ENCODE results near the gene CCND3.

CCND3 gene

GRCh38 chr6:41941280-41942066, at the start of gene CCND3:
TSS of gene CCND3 (minus strand) at chr6:41941808. CDS start at chr6:41941649, 159 bp downstream.
- DNase-seq (ENCODE audit: low read depth) = peak; percentile 62

DNA sequence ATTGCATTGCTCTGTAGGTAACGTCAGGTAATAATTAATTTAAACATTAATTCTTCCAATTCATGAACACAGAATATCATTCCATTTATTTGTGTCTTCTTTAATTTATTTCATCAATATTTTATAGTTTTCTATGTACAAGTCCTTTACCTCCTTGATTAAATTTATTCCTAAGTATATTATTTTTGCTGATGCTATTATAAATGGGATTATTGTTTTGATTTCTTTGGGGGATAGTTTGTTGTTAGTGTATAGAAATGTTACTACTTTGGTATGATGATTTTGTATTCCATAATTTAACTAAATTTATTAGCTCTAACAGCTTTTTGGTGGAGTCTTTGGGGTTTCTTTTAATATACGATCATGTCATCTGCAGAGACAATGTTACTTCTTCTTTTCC, 44.7 kb upstream of the CCND3 start:
- DNase-seq (ENCODE audit: low read depth) = no peak

DNA sequence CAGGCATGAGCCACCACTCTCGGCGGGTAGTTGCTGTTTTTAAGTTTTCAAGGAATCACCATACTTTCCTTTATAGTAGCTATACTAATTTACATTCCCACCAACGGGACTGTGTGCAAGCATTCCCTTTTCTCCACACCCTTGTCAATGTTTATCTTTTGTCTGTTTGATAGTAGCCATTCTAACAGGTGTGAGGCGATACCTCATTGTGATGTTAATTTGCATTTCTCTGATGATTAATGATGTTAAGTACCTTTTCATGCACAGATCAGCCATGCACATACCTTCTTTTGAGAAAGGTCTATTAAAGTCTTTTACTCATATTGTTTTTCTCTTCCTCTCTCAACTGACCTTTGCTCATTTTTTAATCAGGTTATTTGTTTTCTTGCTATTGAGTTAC, 43.0 kb upstream of the CCND3 start:
- DNase-seq (ENCODE audit: low read depth) = no peak

GRCh38 chr6:41976794-41977484, 35.3 kb upstream of the CCND3 start:
- no peak for DNase-seq (ENCODE audit: low read depth)

- DNase-seq (ENCODE audit: low read depth) = no peak
Measured at GRCh38 chr6:41975276-41975675, 33.7 kb upstream of the CCND3 start.

GRCh38 chr6:41974281-41974825, 32.7 kb upstream of the CCND3 start:
- DNase-seq (ENCODE audit: low read depth) = no peak

- DNase-seq (ENCODE audit: low read depth) = no peak
Measured at GRCh38 chr6:41972826-41973225, 31.2 kb upstream of the CCND3 start.

DNA sequence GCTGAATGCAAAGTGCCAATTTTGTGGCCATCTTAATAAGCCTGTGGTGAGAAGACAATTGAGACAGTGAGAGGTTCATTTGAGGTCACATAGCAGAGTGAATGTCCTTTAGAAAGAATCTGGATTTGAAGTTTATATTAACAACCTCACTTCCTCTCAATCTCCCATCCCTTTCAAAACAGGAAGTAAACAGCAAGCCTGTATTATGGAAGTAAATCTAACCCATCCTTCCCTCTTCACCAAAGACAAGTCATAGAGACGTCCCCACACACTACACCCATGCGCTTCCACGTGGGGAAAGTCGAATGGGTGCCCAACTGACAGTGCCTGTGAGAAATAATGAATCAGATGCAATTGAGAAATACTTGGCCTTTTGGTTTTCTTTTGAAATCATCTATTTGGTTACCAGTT, 28.8 kb upstream of the CCND3 start:
- DNase-seq (ENCODE audit: low read depth) = peak; percentile 39

- no peak for DNase-seq (ENCODE audit: low read depth)
Measured at GRCh38 chr6:41967312-41968287, 26.0 kb upstream of the CCND3 start.

DNA sequence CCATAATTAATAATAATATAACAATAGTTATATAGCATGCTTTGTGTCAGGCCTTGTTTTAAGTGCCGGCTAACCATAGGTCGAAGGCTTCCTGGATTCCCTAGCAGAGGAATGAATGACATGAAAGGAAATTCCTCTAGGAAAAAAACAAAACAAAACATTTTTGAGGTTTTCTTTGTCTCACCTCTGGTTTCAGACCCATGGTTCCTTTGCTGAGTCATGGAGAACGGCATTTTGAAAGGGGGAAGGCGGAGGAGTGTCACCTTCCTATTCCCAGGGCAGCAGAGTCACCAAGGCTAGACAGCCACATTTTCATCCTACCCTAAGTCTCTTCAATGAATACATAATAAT, 25.3 kb upstream of the CCND3 start:
- no peak for DNase-seq (ENCODE audit: low read depth)

DNA sequence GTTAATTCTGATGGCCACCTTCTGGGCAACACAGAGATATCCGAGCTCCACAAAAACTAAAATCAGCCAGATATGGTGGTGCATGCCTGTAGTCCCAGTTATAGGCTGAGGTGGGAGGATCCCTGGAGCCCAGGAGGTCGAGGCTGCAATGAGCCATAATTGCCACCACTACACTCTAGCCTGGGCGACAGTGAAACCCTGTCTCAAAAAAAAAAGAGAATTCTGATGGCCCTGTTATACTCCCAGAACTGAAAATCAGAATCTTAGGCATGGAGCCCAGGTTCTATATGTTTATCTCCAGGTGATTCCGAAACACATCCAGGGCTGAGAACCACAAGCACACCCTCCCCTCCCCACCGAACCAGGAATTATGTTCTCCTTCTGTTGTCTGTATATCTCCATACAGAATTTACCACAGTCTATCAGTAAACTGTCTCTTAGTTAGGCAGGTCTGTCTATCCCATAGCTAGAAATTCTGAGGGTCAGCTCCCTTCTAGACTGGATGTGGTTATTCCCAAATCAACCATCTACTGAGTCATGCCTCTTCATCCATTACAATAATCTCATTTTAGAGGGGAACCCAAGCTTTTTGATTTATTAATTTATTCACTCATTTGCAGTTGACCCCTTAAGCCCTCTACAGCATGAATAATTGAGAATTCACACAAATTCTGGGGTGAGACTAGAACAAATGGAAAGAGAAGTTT, 24.8 kb upstream of the CCND3 start:
- DNase-seq (ENCODE audit: low read depth) = no peak

DNA sequence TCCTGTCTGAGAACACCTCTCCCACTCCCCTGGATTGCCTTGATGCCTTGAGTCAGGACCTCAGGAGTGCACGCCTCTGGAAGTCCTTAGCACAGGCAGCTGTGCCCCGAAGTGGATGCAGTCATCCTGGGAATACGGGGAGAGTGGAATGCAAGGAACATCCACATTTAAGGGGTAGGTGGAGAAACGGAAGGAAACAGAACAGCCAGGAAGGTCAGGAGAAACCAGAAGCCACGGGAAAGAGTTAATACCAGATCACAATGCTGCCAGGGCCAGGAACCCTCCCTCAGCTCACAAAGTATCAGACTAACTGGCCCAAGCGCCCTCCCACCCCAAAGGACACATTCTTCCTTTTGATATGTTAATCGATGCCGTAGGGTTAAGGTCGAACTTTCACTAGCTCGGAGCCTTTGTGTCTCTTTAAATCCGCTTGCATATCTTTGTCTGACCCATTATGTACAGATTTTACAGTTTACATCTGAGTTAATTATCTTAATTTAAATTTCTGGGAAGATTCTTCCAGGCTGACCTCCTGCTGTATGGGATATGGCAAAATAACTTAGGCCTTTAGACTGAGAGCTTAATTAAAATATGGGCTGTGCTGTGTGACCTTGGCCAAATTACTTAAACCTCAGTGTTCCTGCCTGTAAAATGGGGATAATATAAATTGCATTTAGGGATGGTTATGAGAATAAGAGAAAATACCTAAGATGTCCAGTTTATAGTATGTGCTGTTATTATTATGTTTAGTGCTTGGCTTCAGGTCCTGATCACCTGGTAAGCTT, 24.0 kb upstream of the CCND3 start:
- no peak for DNase-seq (ENCODE audit: low read depth)

DNA sequence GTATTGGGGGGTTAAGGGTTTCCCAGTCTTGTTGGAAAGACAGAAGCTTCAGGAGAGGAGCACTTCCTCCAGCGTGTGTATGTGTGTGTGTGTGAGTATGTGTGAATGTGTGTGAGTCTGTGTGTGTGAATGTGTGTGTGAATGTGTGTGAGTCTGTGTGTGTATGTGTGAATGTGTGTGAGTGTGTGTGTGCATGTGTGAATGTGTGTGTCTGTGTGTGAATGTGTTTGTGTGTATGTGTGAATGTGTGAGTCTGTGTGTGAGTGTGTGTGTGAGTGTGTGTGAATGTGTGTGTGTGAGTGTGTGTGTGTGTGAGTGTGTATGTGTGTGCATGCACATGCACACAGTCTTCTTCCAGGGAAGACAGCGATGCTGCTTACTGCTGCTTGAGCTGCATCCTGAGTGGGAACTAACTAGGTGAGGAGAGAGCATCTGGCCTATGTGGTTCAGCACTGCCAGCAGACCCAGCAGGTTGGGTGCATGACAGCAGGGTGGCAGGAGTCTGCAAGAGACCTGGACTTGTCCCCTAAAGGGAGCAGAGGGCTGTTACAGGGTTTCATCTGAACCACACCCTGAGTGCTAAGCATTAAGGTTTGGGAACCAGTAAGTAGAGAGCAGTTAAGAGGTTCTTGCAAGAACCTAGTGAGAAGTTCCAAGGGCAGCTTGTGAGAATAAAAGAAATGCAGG, 22.7 kb upstream of the CCND3 start:
- DNase-seq (ENCODE audit: low read depth) = no peak

DNA sequence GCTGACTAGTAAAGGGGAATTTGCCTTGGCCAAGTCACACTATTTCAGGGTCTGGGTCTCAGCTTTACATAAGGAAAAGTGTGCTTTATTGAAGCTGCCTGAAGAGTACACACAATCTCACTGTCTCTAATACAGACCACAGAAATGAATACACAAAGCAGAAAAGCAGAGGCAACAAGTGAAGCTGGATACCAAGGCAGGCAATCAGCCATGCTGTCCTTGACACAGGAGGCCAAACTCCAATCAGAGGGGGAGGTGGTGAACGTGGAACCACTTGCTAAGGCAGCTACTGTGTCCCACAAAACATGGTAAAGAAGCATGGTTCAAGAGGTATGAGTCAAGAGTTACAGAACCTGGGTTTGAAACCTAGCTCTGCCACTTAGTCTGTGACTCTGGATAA, 21.8 kb upstream of the CCND3 start:
- no peak for DNase-seq (ENCODE audit: low read depth)

DNA sequence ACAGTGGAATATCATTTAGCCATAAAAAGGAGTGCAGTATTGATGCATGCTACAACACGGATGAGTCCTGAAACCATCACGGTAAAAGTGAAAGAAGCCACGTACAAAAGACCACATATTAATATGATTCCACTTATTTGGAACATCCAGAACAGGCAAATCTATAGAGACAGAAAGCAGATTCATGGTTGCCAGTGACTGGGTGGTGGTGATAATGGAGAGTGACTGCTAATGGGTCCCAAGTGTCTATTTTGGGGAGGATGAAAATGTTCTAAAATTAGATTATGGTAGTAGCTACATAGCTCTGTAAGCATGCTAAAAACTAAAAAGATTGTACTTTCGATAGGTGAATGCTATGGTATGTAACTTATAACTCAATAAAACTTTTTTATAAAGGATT, 18.4 kb upstream of the CCND3 start:
- no peak for DNase-seq (ENCODE audit: low read depth)

- no peak for DNase-seq (ENCODE audit: low read depth)
Measured at GRCh38 chr6:41958022-41958856, 16.6 kb upstream of the CCND3 start.

DNA sequence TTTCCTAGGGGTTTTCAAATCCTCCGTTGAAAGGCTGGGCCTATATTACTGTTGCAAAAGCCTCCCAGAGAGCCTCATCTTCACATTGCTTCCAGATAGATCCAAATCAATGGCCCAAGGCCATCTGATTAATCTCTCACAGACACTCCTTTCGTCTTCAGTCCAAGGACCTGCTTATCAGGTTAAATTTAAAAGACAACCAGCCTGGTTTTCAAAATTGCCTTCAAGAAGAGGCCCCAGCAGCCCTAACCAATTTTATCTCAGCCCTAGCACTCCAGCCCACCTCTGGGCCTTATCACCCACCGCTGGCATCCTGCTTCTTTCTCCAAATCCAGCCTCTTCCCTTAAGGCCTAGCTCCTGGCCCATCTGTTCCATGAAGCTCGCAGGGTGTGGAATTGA, 15.5 kb upstream of the CCND3 start:
- no peak for DNase-seq (ENCODE audit: low read depth)

DNA sequence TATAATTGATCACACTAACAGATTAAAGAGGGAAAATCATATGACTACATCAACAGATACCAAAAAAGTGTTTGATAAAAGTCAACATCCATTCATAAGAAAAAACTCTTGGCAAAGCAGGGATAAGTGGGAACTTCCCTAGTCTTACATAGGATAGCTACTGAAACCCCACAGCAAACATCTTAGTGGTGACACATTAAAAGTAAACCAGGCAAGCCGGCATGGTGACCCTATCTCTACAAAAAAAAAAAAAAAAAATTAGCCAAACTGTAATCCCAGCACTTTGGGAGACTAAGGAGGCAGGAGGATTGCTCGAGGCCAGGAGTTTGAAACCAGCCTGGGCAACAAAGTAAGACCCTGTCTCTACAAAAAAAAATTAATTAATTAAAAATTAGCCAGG, 13.8 kb upstream of the CCND3 start:
- no peak for DNase-seq (ENCODE audit: low read depth)

DNA sequence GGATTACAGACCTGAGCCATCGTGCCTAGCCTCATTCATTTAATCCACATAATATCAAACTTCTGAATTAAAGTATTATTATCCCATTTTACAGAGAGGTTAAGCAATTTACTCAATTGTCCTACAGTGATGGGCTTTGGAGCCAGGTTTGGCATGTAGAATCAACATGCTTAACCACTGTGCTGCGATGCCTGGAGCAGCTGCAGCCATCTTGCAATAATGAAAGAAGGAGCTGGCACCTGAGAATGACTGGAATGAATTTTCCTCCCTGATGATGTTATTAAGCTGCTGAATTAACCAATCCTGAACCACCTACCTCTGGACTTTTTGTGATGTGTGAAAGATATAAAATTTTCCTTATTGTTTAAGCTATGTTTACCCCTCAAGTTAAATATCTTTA, 13.1 kb upstream of the CCND3 start:
- DNase-seq (ENCODE audit: low read depth) = no peak
